ENCODE results near the gene RAD1.

The RAD1 gene

GRCh38 chr5:34870382-34870781 is 44.9 kb downstream of the RAD1 start:
- H3K4me3 ChIP-seq (ENCODE audit: low read depth, low read length), result no peak overlapping the region
- DNase-seq (ENCODE audit: low read depth, low spot score), result no peak
- TF ChIP-seq CTCF (IDR thresholded peaks at IDR 0.05; ENCODE audit: low read depth, low read length), result no peak
- in situ Hi-C loops (cut with HindIII; ENCODE audit: low sequenced_read_pairs), result no loop called here

GRCh38 chr5:34869256-34869655 is 46.0 kb downstream of the RAD1 start:
- in situ Hi-C loops (cut with HindIII; ENCODE audit: low sequenced_read_pairs), result no loop called here

GRCh38 chr5:34868791-34869190 is 46.5 kb downstream of the RAD1 start:
- in situ Hi-C loops (cut with HindIII; ENCODE audit: low sequenced_read_pairs), result no loop called here
- H3K4me3 ChIP-seq (ENCODE audit: low read depth, low read length), result no peak overlapping the region
- TF ChIP-seq CTCF (IDR thresholded peaks at IDR 0.05; ENCODE audit: low read depth, low read length), result no peak
- no peak for DNase-seq (ENCODE audit: low read depth, low spot score)

More at GRCh38 chr5:34869256-34869655, 46.0 kb downstream of the RAD1 start:
- no peak for DNase-seq (ENCODE audit: low read depth, low spot score)
- H3K4me3 ChIP-seq (ENCODE audit: low read depth, low read length), result no peak overlapping the region
- TF ChIP-seq CTCF (IDR thresholded peaks at IDR 0.05; ENCODE audit: low read depth, low read length), result no peak

DNA sequence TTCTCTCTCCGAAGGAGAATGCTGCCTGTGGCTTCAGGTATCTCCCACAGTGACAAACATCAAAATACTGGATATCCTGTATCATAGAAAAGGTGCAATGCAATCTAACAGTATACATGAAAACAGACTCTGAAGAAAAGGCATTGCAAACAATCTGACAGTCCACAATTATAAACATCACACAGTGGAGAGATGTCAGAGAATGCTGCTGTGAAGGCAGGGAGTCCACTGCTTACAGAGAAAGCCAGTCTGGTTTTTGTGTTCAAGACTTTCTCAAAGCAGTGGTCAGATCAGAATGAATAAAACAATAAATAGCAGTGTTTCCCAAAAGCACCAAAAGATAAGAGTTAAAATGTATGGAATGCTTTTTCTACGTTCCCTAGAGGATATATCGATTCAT is 47.6 kb downstream of the RAD1 start:
- TF ChIP-seq CTCF (IDR thresholded peaks at IDR 0.05; ENCODE audit: low read depth, low read length), result no peak
- no peak for DNase-seq (ENCODE audit: low read depth, low spot score)
- no peak overlapping the region for H3K4me3 ChIP-seq (ENCODE audit: low read depth, low read length)
- in situ Hi-C loops (cut with HindIII; ENCODE audit: low sequenced_read_pairs), result no loop called here

- no peak overlapping the region for H3K4me3 ChIP-seq (ENCODE audit: low read depth, low read length)
- DNase-seq (ENCODE audit: low read depth, low spot score), result no peak
- in situ Hi-C loops (cut with HindIII; ENCODE audit: low sequenced_read_pairs), result no loop called here
- no peak for TF ChIP-seq CTCF (IDR thresholded peaks at IDR 0.05; ENCODE audit: low read depth, low read length)
These were observed 48.3 kb downstream of the RAD1 start for GRCh38 chr5:34866989-34867471.

DNA sequence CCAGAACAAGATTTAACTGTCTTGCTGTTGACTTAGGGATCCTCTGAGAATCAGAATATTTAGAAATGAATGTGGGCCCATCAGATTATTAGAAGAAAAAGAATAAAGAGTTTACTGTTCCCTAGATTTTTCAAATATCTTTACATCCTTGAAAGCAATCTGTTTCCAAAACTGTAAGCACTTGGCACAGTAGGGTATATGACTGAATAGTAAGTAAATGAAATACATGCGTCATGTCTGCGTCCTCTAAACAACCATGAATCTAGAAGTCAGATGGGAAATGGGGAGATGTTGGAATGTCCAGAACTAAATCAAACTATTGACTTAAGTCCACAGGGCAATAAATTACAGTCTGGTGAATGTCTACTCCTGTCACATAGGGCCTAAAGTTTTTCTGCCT is 50.2 kb downstream of the RAD1 start:
- in situ Hi-C loops (cut with HindIII; ENCODE audit: low sequenced_read_pairs), result no loop called here
- no peak overlapping the region for H3K4me3 ChIP-seq (ENCODE audit: low read depth, low read length)
- TF ChIP-seq CTCF (IDR thresholded peaks at IDR 0.05; ENCODE audit: low read depth, low read length), result no peak
- no peak for DNase-seq (ENCODE audit: low read depth, low spot score)

GRCh38 chr5:34863946-34864345 is 51.4 kb downstream of the RAD1 start:
- no peak overlapping the region for H3K4me3 ChIP-seq (ENCODE audit: low read depth, low read length)
- no peak for DNase-seq (ENCODE audit: low read depth, low spot score)
- in situ Hi-C loops (cut with HindIII; ENCODE audit: low sequenced_read_pairs), result no loop called here
- no peak for TF ChIP-seq CTCF (IDR thresholded peaks at IDR 0.05; ENCODE audit: low read depth, low read length)

Data from astrocyte of the spinal cord (primary cell).